GM12892 (cell line): ENCODE measurements around the gene GSG1.
A peak's percentile ranks its signal among the peaks of the same experiment; 100 is the strongest.
"Not testable (repeated sequence)": the region's sequence is repeated elsewhere in the genome, so short reads cannot be mapped to it uniquely, and the experiment has no call there.

ENCODE experiments used
- DNase-seq: peaks from one replicate; pipeline ENCODE4 v3.0.0; 2011; ENCODE audit not compliant: insufficient read length
- FAIRE-seq: peaks from 2 replicates; lab custom pipeline; 2011; peaks lifted over from hg19 to GRCh38; lab: Jason Lieb, UNC
- POLR2A ChIP-seq: IDR thresholded peaks from 2 replicates; pipeline ENCODE4 v1.6.1; 2011; ENCODE audit warnings: low read depth, low read length, control low read depth
- POLR2AphosphoS5 ChIP-seq: IDR thresholded peaks from 2 replicates; pipeline ENCODE4 v1.6.1; 2011; ENCODE audit warnings: low read depth, low read length, control low read depth
- TAF1 ChIP-seq: IDR thresholded peaks from 2 replicates; pipeline ENCODE4 v1.6.1; 2011; ENCODE audit warnings: low read depth, mild to moderate bottlenecking, control low read depth, low read length, borderline replicate concordance

GSG1 gene

GRCh38 chr12:13044906-13045299 is 58.6 kb downstream of the GSG1 start:
- DNase-seq (no peak), FAIRE-seq (no peak)
- TF ChIP-seq POLR2A: no peak
- TF ChIP-seq POLR2AphosphoS5: no peak
- TF ChIP-seq TAF1: no peak

DNA sequence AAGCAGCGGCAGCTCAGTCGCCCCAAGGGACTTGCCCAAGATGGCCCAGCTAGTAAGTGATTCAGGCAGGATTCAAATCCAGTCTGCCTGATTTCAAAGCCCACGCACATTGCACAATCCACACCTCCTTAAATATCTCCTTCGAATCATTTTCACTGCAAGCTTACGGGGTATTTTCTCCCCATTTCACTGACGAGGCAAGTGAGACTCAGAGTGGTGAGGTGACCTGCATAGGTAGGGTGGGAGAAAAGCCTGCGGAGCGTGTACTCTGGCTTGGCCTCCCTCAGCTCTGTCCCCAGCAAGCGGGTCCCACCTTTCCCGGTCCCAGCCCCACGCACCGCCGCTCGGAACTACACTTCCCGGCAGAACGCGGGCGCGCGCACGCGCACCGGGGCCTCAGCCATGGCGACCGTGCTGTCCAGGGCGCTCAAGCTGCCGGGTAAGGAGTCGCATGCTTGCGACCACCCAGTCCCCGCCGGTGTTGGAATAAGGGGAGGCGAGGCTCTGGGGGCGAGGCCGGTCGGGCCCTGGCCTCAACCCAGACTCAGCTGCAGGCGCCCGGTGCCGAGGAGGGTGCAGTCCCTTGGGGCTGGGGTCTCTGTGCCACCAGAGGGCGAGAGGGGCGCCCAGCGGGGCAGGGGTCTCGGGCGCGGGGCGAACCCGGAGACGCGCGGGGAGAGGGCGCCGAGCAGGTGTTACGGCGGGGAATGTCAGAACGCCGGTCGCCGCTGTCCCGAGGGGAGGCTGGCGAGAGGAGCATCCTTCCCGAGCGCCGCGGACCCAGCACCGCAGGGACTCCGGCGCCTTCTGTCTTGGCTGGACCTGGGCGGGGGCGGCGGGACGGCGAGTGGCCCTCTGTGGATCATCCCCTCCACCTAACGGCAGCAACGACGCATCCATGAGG is 59.2 kb downstream of the GSG1 start, which contains the start of gene FAM234B:
Gene FAM234B, plus strand, starts transcription at position 380 of the 904 bp plus-strand sequence. Its CDS starts 23 bp downstream, at position 403.
- TF ChIP-seq POLR2AphosphoS5: no peak
- peak; percentile 76 for FAIRE-seq
- peak; percentile 75 for DNase-seq

DNA sequence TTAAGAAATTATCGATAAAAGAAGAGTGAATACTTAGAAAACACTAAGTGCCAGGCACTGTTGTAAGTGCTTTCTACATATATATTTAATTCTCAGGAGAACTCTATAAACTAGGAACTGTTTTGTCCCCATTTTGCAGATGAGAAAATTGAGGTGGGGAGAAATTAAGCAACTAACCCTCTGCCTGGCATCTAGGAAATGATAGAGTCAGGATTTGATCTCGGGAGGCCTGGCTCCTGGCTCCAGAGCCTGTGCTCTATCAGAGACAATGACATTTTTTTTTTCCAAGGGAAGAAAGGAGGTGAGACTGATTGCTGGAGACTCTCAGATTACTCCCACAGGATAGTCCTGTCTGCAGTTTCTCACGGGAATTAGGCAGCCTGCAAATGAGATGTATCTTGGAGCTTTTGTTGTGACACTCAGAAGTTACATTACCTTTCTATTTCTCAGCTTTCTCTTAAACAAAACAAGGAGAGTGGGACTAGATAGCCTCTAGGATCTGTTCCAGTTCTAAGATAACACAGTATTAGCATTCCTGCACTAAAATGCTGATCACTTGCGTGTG is 60.7 kb downstream of the GSG1 start:
- TF ChIP-seq TAF1 (no peak), POLR2AphosphoS5 (no peak), POLR2A (no peak)
- FAIRE-seq: no peak

DNA sequence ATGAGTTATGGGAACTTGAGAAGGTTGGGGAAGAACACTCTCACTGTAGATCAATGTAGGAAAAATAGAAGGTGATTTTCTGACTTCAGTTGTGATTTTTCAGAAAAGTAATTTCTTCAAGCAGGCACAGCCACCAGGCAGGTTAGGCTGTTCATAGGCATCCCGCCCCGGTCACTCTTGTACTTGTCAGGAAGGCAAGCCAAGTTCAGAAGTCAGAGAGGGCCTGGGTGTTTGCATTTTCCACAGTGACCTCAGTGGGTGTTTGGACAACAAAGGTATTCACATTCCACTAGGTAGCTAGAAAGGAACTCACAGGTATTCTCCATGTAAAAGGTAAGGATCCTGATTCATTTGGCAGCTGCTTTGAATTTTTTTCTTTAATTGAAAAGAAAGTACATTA is 62.2 kb downstream of the GSG1 start:
- FAIRE-seq (no peak), DNase-seq (no peak)
- TF ChIP-seq POLR2AphosphoS5: no peak
- TF ChIP-seq POLR2A: no peak
- TF ChIP-seq TAF1: no peak

More for the DNA sequence above, 60.7 kb downstream of the GSG1 start:
- no peak for DNase-seq

- no peak for FAIRE-seq
- TF ChIP-seq POLR2AphosphoS5: no peak
- TF ChIP-seq POLR2A: no peak
- TF ChIP-seq TAF1: no peak
- no peak for DNase-seq
These were observed 64.0 kb downstream of the GSG1 start for GRCh38 chr12:13039328-13039956.

GRCh38 chr12:13038491-13039161 is 64.8 kb downstream of the GSG1 start:
- no peak for DNase-seq
- FAIRE-seq: no peak
- TF ChIP-seq POLR2AphosphoS5 (no peak), POLR2A (no peak), TAF1 (no peak)

DNA sequence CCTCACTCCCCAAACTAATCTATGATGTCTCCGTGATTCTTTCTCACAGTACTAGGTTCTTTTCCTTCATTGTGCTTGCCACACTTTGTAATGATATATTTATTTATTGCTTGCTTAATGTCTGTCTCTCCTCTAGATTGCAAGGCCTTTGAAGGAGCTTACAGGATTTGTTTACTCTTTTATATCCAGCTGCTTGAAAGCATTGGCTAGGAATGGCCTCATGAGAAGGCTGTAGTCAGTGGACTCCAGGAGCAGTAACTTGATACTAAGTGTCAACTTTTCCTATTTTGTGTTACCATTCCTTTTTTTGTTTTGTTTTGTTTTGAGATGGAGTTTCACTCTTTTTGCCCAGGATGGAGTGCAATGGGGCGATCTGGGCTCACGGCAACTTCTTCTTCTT is 66.6 kb downstream of the GSG1 start:
- FAIRE-seq (no peak), DNase-seq (no peak)
- TF ChIP-seq POLR2A (no peak), POLR2AphosphoS5 (no peak)

- FAIRE-seq, DNase-seq: not testable (repeated sequence)
These were observed 68.1 kb downstream of the GSG1 start for GRCh38 chr12:13035335-13035734.
